IPS-18c (cell line): ENCODE data around the gene POMGNT1.

Experiments used
- H3K4me3 ChIP-seq: 2 replicates; pipeline ENCODE4 v1.7.0; 2013; ENCODE audit warnings: low read depth, mild to moderate bottlenecking, low read length, moderate library complexity; ENCODE audit not compliant: insufficient read depth
- H3K9me3 ChIP-seq: one replicate; pipeline ENCODE4 v1.6.1; 2013; ENCODE audit warnings: mild to moderate bottlenecking, low read length, moderate library complexity; ENCODE audit not compliant: control insufficient read depth, insufficient read depth

POMGNT1 gene

GRCh38 chr1:46191033-46191701, 7.1 kb downstream of the POMGNT1 start:
- Histone ChIP-seq H3K4me3 (no peak overlapping the region), H3K9me3 (no peaks in the 10 kb centered on the region)

- Histone ChIP-seq H3K9me3 (no peaks in the 10 kb centered on the region), H3K4me3 (no peak overlapping the region)
These were observed 7.7 kb downstream of the POMGNT1 start for GRCh38 chr1:46190539-46190938.

- no peaks in the 10 kb centered on the region for H3K9me3 ChIP-seq
- H3K4me3 ChIP-seq: no peak overlapping the region
These were observed 9.8 kb downstream of the POMGNT1 start for GRCh38 chr1:46188295-46189030.

GRCh38 chr1:46187106-46187869, 10.9 kb downstream of the POMGNT1 start:
- H3K4me3 ChIP-seq: no peak overlapping the region

GRCh38 chr1:46186076-46186475, 12.2 kb downstream of the POMGNT1 start:
- Histone ChIP-seq H3K9me3 (no peaks in the 10 kb centered on the region), H3K4me3 (no peak overlapping the region)

More at GRCh38 chr1:46187106-46187869, 10.9 kb downstream of the POMGNT1 start:
- H3K9me3 ChIP-seq: no peaks in the 10 kb centered on the region

GRCh38 chr1:46184920-46185658, 13.1 kb downstream of the POMGNT1 start:
- no peak overlapping the region for H3K4me3 ChIP-seq
- H3K9me3 ChIP-seq: no peaks in the 10 kb centered on the region

- Histone ChIP-seq H3K9me3 (no peaks in the 10 kb centered on the region), H3K4me3 (no peak overlapping the region)
These were observed 14.2 kb downstream of the POMGNT1 start for GRCh38 chr1:46183926-46184557.

- H3K9me3 ChIP-seq: no peaks in the 10 kb centered on the region
These were observed 15.0 kb downstream of the POMGNT1 start for GRCh38 chr1:46183079-46183847.

GRCh38 chr1:46181343-46182260, 16.6 kb downstream of the POMGNT1 start:
- H3K9me3 ChIP-seq: no peaks in the 10 kb centered on the region
- no peak overlapping the region for H3K4me3 ChIP-seq

More at GRCh38 chr1:46183079-46183847, 15.0 kb downstream of the POMGNT1 start:
- H3K4me3 ChIP-seq: no peak overlapping the region

- no peaks in the 10 kb centered on the region for H3K9me3 ChIP-seq
- H3K4me3 ChIP-seq: no peak overlapping the region
These were observed 18.1 kb downstream of the POMGNT1 start for GRCh38 chr1:46180082-46180616.

GRCh38 chr1:46179138-46180081, 18.8 kb downstream of the POMGNT1 start:
- Histone ChIP-seq H3K9me3 (no peaks in the 10 kb centered on the region), H3K4me3 (no peak overlapping the region)

- H3K4me3 ChIP-seq: no peak within 1 kb of the TSS
- H3K9me3 ChIP-seq: no peaks in the 10 kb centered on the region
These were observed 21.9 kb downstream of the POMGNT1 start, which contains the start of gene P3R3URF for GRCh38 chr1:46176211-46176865. TSS of gene P3R3URF (minus strand) at chr1:46176488. CDS start at chr1:46176471, 17 bp downstream.

- Histone ChIP-seq H3K9me3 (no peaks in the 10 kb centered on the region), H3K4me3 (no peak overlapping the region)
These were observed 23.0 kb downstream of the POMGNT1 start for GRCh38 chr1:46175243-46175642.
